Esophagus muscularis mucosa (tissue), 3 donors: Measurements from ENCODE around the gene DYNLL1.

Experiments
- POLR2AphosphoS5 ChIP-seq, 2 donors: sonication (generic); formaldehyde crosslinking; IDR thresholded peaks; one replicate each; pipeline ENCODE4 v1.6.1; 2017; ENCODE audit warnings: antibody characterized with exemption in 2 of 2
- TF ChIP-seq, protein P1 (sequence below), 3 experiments: fragments of 200-600 bp in 2 of 3; fragments of 450-650 bp in 1 of 3; sonication (generic) in 2 of 3; IDR thresholded peaks; one replicate each; pipeline ENCODE4 v1.5.1; 2017 to 2019; ENCODE audit warnings: antibody characterized with exemption in 3 of 3, mild to moderate bottlenecking in 2 of 3, moderate library complexity in 1 of 3

DNA sequence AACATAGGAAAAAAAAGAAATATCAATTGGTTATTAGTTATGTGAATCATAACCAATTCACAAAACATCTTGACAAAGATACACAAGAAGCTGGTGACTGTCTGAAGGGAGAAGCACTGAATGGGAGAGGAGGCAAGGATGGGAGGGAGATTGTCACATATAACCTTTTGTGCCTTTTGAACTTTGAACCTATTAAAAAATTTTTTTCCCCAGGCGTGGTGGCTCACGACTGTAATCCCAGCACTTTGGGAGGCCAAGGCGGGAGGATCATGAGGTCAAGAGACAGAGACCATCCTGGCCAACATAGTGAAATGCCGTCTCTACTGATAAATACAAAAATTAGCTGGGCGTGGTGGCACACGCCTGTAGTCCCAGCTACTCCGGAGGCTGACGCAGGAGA is 12.6 kb downstream of the DYNLL1 start:
- TF ChIP-seq, protein P1, sequence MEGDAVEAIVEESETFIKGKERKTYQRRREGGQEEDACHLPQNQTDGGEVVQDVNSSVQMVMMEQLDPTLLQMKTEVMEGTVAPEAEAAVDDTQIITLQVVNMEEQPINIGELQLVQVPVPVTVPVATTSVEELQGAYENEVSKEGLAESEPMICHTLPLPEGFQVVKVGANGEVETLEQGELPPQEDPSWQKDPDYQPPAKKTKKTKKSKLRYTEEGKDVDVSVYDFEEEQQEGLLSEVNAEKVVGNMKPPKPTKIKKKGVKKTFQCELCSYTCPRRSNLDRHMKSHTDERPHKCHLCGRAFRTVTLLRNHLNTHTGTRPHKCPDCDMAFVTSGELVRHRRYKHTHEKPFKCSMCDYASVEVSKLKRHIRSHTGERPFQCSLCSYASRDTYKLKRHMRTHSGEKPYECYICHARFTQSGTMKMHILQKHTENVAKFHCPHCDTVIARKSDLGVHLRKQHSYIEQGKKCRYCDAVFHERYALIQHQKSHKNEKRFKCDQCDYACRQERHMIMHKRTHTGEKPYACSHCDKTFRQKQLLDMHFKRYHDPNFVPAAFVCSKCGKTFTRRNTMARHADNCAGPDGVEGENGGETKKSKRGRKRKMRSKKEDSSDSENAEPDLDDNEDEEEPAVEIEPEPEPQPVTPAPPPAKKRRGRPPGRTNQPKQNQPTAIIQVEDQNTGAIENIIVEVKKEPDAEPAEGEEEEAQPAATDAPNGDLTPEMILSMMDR (IDR thresholded peaks at IDR 0.05): no peak
- TF ChIP-seq POLR2AphosphoS5 (IDR thresholded peaks at IDR 0.05): no peak
